ENCODE measurements around the gene ECT2. TPM values are rescaled to one million over a fixed set of nuclear protein-coding genes. Genes with fewer than 3 reads are reported as not detected.

ECT2 gene
- total RNA-seq, 1 donor from 2014 or later: 7.3 TPM

- Histone ChIP-seq H3K4me3 (ENCODE audit: low read length in 3 of 3) (no peak overlapping the region), H3K9ac (ENCODE audit: low read depth in 1 of 3, low read length in 3 of 3) (no peak overlapping the region), H3K9me3 (ENCODE audit: control insufficient read depth in 3 of 3, low read length in 3 of 3) (no peaks in the 10 kb centered on the region), H3K27me3 (ENCODE audit: control insufficient read depth in 3 of 3, insufficient read depth in 3 of 3, low read length in 3 of 3) (no peaks in the 10 kb centered on the region), H3K4me1 (ENCODE audit: control insufficient read depth in 3 of 3, insufficient read depth in 3 of 3, low read length in 3 of 3) (no peaks in the 10 kb centered on the region), H3K27ac (ENCODE audit: low read depth, low read length) (no peak overlapping the region), H3K36me3 (ENCODE audit: control insufficient read depth in 3 of 3, insufficient read depth in 3 of 3, low read length in 3 of 3) (no peaks in the 10 kb centered on the region)
Measured at GRCh38 chr3:172800156-172800555, 49.6 kb downstream of the ECT2 start.

DNA sequence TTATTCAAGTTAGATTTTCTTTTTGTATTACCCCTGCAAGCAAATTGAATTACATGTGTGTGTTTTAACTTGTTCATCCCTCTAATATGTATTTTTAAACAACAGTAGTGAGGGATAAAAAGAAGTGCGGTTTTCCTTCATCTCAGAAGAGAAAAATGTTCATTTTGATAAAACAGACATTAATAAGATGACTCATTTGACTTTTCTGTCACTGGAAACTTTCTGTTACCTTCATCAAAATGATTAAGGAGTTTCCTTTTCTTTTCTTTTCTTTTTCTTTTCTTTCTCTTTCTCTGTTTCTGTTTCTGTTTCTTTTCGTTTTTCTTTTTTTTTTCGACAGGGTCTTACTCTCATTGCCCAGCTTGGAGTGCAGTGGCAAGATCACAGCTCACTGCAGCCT is 53.0 kb downstream of the ECT2 start:
- H3K36me3 ChIP-seq (ENCODE audit: control insufficient read depth in 3 of 3, insufficient read depth in 3 of 3, low read length in 3 of 3): peaks cover 0 to 3% (median 0%) of the 10 kb centered on the region in 3 donors
- no peaks in the 10 kb centered on the region for H3K27me3 ChIP-seq (ENCODE audit: control insufficient read depth in 3 of 3, insufficient read depth in 3 of 3, low read length in 3 of 3)
- H3K4me3 ChIP-seq (ENCODE audit: low read length in 3 of 3): no peak overlapping the region

DNA sequence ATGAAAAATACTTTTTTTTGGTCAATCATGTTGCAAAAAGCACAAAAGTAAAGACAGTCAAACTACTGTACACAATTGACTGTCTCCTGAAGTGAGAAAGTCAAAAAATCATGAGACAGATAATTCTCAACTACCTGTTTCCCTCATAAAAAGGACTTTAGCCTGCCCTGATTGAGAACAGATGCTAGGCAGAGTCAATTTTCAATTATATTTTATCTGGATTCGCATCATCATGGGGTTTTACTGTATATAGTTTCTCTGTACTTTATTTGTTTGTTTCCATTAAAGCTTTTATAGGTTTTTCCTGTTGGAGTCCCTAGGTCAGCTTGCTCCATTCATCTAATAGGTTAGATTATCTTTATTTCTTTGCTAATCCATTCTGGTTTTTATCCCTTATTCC is 53.8 kb downstream of the ECT2 start:
- Histone ChIP-seq H3K36me3 (ENCODE audit: control insufficient read depth in 3 of 3, insufficient read depth in 3 of 3, low read length in 3 of 3) (peaks cover 0 to 3% (median 0%) of the 10 kb centered on the region in 3 donors), H3K27me3 (ENCODE audit: control insufficient read depth in 3 of 3, insufficient read depth in 3 of 3, low read length in 3 of 3) (no peaks in the 10 kb centered on the region), H3K9me3 (ENCODE audit: control insufficient read depth in 3 of 3, low read length in 3 of 3) (no peaks in the 10 kb centered on the region), H3K4me1 (ENCODE audit: control insufficient read depth in 3 of 3, insufficient read depth in 3 of 3, low read length in 3 of 3) (no peaks in the 10 kb centered on the region), H3K9ac (ENCODE audit: low read depth in 1 of 3, low read length in 3 of 3) (no peak overlapping the region), H3K4me3 (ENCODE audit: low read length in 3 of 3) (no peak overlapping the region), H3K27ac (ENCODE audit: low read depth, low read length) (no peak overlapping the region)

More for the DNA sequence above, 53.0 kb downstream of the ECT2 start:
- Histone ChIP-seq H3K9me3 (ENCODE audit: control insufficient read depth in 3 of 3, low read length in 3 of 3) (no peaks in the 10 kb centered on the region), H3K4me1 (ENCODE audit: control insufficient read depth in 3 of 3, insufficient read depth in 3 of 3, low read length in 3 of 3) (no peaks in the 10 kb centered on the region), H3K27ac (ENCODE audit: low read depth, low read length) (no peak overlapping the region), H3K9ac (ENCODE audit: low read depth in 1 of 3, low read length in 3 of 3) (no peak overlapping the region)

GRCh38 chr3:172808969-172809546 is 58.5 kb downstream of the ECT2 start:
- Histone ChIP-seq H3K36me3 (ENCODE audit: control insufficient read depth in 3 of 3, insufficient read depth in 3 of 3, low read length in 3 of 3) (peaks cover 0 to 3% (median 0%) of the 10 kb centered on the region in 3 donors), H3K27me3 (ENCODE audit: control insufficient read depth in 3 of 3, insufficient read depth in 3 of 3, low read length in 3 of 3) (no peaks in the 10 kb centered on the region), H3K9me3 (ENCODE audit: control insufficient read depth in 3 of 3, low read length in 3 of 3) (no peaks in the 10 kb centered on the region), H3K4me1 (ENCODE audit: control insufficient read depth in 3 of 3, insufficient read depth in 3 of 3, low read length in 3 of 3) (no peaks in the 10 kb centered on the region), H3K9ac (ENCODE audit: low read depth in 1 of 3, low read length in 3 of 3) (no peak overlapping the region), H3K27ac (ENCODE audit: low read depth, low read length) (no peak overlapping the region), H3K4me3 (ENCODE audit: low read length in 3 of 3) (no peak overlapping the region)

DNA sequence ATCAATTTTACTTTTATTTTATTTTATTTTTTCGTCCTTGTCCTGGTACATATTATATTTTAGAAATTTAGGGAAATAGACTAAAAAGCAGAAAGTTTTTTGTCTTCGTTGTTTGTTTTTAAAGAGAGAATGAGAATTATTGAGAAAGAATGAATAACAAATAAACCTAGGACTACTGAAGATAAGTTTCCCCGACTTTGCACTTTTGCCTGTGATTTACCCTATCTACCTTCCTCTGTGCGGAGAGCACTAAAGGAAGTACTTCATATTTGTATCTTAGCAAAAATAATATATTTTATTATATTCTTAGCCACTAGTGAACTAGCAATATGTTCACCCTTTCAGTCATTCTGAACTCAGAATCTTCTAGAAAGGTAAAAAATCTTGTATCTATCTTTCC is 60.6 kb downstream of the ECT2 start:
- H3K27me3 ChIP-seq (ENCODE audit: control insufficient read depth in 3 of 3, insufficient read depth in 3 of 3, low read length in 3 of 3): no peaks in the 10 kb centered on the region
- H3K9ac ChIP-seq (ENCODE audit: low read depth in 1 of 3, low read length in 3 of 3): no peak overlapping the region
- no peaks in the 10 kb centered on the region for H3K9me3 ChIP-seq (ENCODE audit: control insufficient read depth in 3 of 3, low read length in 3 of 3)
- H3K4me3 ChIP-seq (ENCODE audit: low read length in 3 of 3): no peak overlapping the region
- H3K27ac ChIP-seq (ENCODE audit: low read depth, low read length): no peak overlapping the region
- H3K4me1 ChIP-seq (ENCODE audit: control insufficient read depth in 3 of 3, insufficient read depth in 3 of 3, low read length in 3 of 3): no peaks in the 10 kb centered on the region
- H3K36me3 ChIP-seq (ENCODE audit: control insufficient read depth in 3 of 3, insufficient read depth in 3 of 3, low read length in 3 of 3): peaks cover 0 to 3% (median 0%) of the 10 kb centered on the region in 3 donors

GRCh38 chr3:172813462-172813861 is 62.9 kb downstream of the ECT2 start:
- Histone ChIP-seq H3K4me1 (ENCODE audit: control insufficient read depth in 3 of 3, insufficient read depth in 3 of 3, low read length in 3 of 3) (no peaks in the 10 kb centered on the region), H3K27ac (ENCODE audit: low read depth, low read length) (no peak overlapping the region), H3K36me3 (ENCODE audit: control insufficient read depth in 3 of 3, insufficient read depth in 3 of 3, low read length in 3 of 3) (no peaks in the 10 kb centered on the region), H3K27me3 (ENCODE audit: control insufficient read depth in 3 of 3, insufficient read depth in 3 of 3, low read length in 3 of 3) (no peaks in the 10 kb centered on the region), H3K9ac (ENCODE audit: low read depth in 1 of 3, low read length in 3 of 3) (no peak overlapping the region), H3K9me3 (ENCODE audit: control insufficient read depth in 3 of 3, low read length in 3 of 3) (no peaks in the 10 kb centered on the region), H3K4me3 (ENCODE audit: low read length in 3 of 3) (no peak overlapping the region)

GRCh38 chr3:172814738-172815137 is 64.2 kb downstream of the ECT2 start:
- Histone ChIP-seq H3K4me3 (ENCODE audit: low read length in 3 of 3) (no peak overlapping the region), H3K9me3 (ENCODE audit: control insufficient read depth in 3 of 3, low read length in 3 of 3) (no peaks in the 10 kb centered on the region), H3K9ac (ENCODE audit: low read depth in 1 of 3, low read length in 3 of 3) (no peak overlapping the region), H3K27ac (ENCODE audit: low read depth, low read length) (no peak overlapping the region), H3K36me3 (ENCODE audit: control insufficient read depth in 3 of 3, insufficient read depth in 3 of 3, low read length in 3 of 3) (no peaks in the 10 kb centered on the region), H3K4me1 (ENCODE audit: control insufficient read depth in 3 of 3, insufficient read depth in 3 of 3, low read length in 3 of 3) (no peaks in the 10 kb centered on the region), H3K27me3 (ENCODE audit: control insufficient read depth in 3 of 3, insufficient read depth in 3 of 3, low read length in 3 of 3) (no peaks in the 10 kb centered on the region)

DNA sequence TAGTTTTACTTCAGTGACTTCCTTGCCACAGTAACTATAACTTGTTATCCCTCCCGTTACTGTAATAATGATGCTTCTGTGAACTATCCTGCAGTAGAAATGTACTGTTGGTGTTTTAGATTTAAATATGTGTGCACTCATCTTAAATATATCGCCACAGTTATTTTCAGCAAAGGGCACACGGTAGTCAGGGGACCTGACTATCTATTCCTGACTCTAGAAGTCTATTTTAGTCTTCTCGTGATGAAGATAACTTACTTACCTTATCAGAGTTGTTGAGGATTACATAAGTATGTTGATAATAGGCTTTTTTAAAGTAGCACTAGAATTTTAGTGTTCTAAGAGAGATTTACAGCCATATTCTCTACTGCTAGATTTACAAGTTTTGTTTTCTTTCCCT is 65.3 kb downstream of the ECT2 start:
- H3K9me3 ChIP-seq (ENCODE audit: control insufficient read depth in 3 of 3, low read length in 3 of 3): no peaks in the 10 kb centered on the region
- no peak overlapping the region for H3K4me3 ChIP-seq (ENCODE audit: low read length in 3 of 3)
- H3K36me3 ChIP-seq (ENCODE audit: control insufficient read depth in 3 of 3, insufficient read depth in 3 of 3, low read length in 3 of 3): no peaks in the 10 kb centered on the region
- H3K4me1 ChIP-seq (ENCODE audit: control insufficient read depth in 3 of 3, insufficient read depth in 3 of 3, low read length in 3 of 3): no peaks in the 10 kb centered on the region
- no peak overlapping the region for H3K27ac ChIP-seq (ENCODE audit: low read depth, low read length)
- no peaks in the 10 kb centered on the region for H3K27me3 ChIP-seq (ENCODE audit: control insufficient read depth in 3 of 3, insufficient read depth in 3 of 3, low read length in 3 of 3)
- H3K9ac ChIP-seq (ENCODE audit: low read depth in 1 of 3, low read length in 3 of 3): no peak overlapping the region

DNA sequence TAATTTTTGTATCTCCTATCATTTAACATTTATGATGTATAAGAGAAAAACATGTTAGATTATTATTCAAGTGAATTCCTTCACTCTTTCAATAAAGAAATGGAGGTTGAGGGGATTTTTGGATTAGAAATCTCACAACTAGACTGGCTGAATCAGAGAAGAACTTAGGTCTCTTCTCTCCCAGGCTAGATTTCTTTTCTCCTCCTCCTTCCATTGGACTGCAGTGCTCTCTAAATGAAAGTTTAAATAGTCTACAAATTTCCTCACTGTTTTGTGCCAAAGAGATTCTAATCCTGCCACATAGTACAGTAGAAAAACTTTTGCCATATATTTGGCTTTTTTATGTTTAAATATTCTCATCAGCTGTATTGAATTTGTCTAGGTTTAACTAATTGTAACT is 65.8 kb downstream of the ECT2 start:
- no peak overlapping the region for H3K27ac ChIP-seq (ENCODE audit: low read depth, low read length)
- H3K36me3 ChIP-seq (ENCODE audit: control insufficient read depth in 3 of 3, insufficient read depth in 3 of 3, low read length in 3 of 3): no peaks in the 10 kb centered on the region
- H3K9ac ChIP-seq (ENCODE audit: low read depth in 1 of 3, low read length in 3 of 3): no peak overlapping the region
- no peaks in the 10 kb centered on the region for H3K27me3 ChIP-seq (ENCODE audit: control insufficient read depth in 3 of 3, insufficient read depth in 3 of 3, low read length in 3 of 3)
- H3K4me1 ChIP-seq (ENCODE audit: control insufficient read depth in 3 of 3, insufficient read depth in 3 of 3, low read length in 3 of 3): no peaks in the 10 kb centered on the region
- H3K9me3 ChIP-seq (ENCODE audit: control insufficient read depth in 3 of 3, low read length in 3 of 3): no peaks in the 10 kb centered on the region
- H3K4me3 ChIP-seq (ENCODE audit: low read length in 3 of 3): no peak overlapping the region

DNA sequence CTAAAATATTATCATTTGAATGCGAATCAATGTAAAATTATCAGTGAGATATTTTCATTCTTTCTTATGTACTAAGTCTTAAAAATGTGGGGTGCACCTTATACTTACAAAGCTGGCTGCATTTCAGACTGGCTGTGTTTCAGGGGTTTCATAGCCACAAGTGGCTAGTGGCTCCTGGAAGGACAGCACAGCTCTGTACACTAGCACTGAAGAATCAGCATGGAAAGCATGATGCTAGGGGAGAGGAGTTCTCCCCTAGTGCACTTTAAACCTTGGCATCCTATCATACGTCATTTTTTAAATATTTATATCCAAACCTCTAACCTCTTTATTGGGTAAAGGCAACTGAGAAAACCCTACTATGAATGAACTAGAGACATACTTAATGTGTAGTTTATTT is 66.4 kb downstream of the ECT2 start:
- H3K27ac ChIP-seq (ENCODE audit: low read depth, low read length): no peak overlapping the region
- no peak overlapping the region for H3K9ac ChIP-seq (ENCODE audit: low read depth in 1 of 3, low read length in 3 of 3)
- no peaks in the 10 kb centered on the region for H3K4me1 ChIP-seq (ENCODE audit: control insufficient read depth in 3 of 3, insufficient read depth in 3 of 3, low read length in 3 of 3)
- H3K4me3 ChIP-seq (ENCODE audit: low read length in 3 of 3): no peak overlapping the region
- no peaks in the 10 kb centered on the region for H3K9me3 ChIP-seq (ENCODE audit: control insufficient read depth in 3 of 3, low read length in 3 of 3)
- H3K36me3 ChIP-seq (ENCODE audit: control insufficient read depth in 3 of 3, insufficient read depth in 3 of 3, low read length in 3 of 3): no peaks in the 10 kb centered on the region
- no peaks in the 10 kb centered on the region for H3K27me3 ChIP-seq (ENCODE audit: control insufficient read depth in 3 of 3, insufficient read depth in 3 of 3, low read length in 3 of 3)
